Naive thymus-derived CD4-positive, alpha-beta T cell (primary cell): ENCODE measurements around the gene ANGPT4. TPM values are rescaled to one million over a fixed set of nuclear protein-coding genes. Genes with fewer than 3 reads are reported as not detected.
A peak's percentile ranks its signal among the peaks of the same experiment; 100 is the strongest.

Experiments
- ATAC-seq: fragments of 150-1000 bp; cut with Tn5 transposase; 2 replicates; pipeline ENCODE4 v1.10.0; 2021; ENCODE audit warnings: mild to moderate bottlenecking, moderate library complexity
- CTCF ChIA-PET: fragments of 350-600 bp; sonication (Branson Sonifier 250); formaldehyde crosslinking; loops from one replicate; lab custom pipeline; 2021; ENCODE audit warnings: antibody characterized with exemption; lab: Charles Lee
- POLR2A ChIA-PET: fragments of 350-600 bp; sonication (Branson Sonifier 250); formaldehyde crosslinking; loops from one replicate; lab custom pipeline; 2021; ENCODE audit warnings: antibody characterized with exemption, inconsistent platforms; lab: Charles Lee
- DNase-seq, 9 donors: peaks; one replicate each; pipeline versions ENCODE4 v3.0.0 to v3.0.0-alpha.2; 2020 to 2022; ENCODE audit warnings: mixed read lengths in 1 of 9
- H3K27ac ChIP-seq: one replicate; pipeline ENCODE4 v1.7.0; 2013; ENCODE audit warnings: mild to moderate bottlenecking, low read depth, low read length, moderate library complexity
- H3K27me3 ChIP-seq, 2 donors: one replicate each; pipeline ENCODE4 v1.7.0; 2013; ENCODE audit warnings: low read length in 2 of 2, mild to moderate bottlenecking in 2 of 2, moderate library complexity in 2 of 2; ENCODE audit not compliant: control insufficient read depth in 2 of 2, insufficient read depth in 2 of 2
- H3K36me3 ChIP-seq, 3 experiments: 1 replicate in 2 of 3; 2 replicates in 1 of 3; pipeline ENCODE4 v1.7.0; 2013; ENCODE audit warnings: low read length in 3 of 3, mild to moderate bottlenecking in 3 of 3, moderate library complexity in 1 of 3; ENCODE audit not compliant: insufficient read depth in 3 of 3, control insufficient read depth in 2 of 3
- H3K4me1 ChIP-seq, 2 donors: one replicate each; pipeline ENCODE4 v1.7.0; 2013; ENCODE audit warnings: low read length in 2 of 2, mild to moderate bottlenecking in 2 of 2, moderate library complexity in 1 of 2; ENCODE audit not compliant: control insufficient read depth in 2 of 2, insufficient read depth in 2 of 2
- H3K4me3 ChIP-seq: 2 replicates; pipeline ENCODE4 v1.7.0; 2013; ENCODE audit warnings: mild to moderate bottlenecking, low read length
- H3K9me3 ChIP-seq, 3 experiments: 1 replicate in 2 of 3; 2 replicates in 1 of 3; pipeline ENCODE4 v1.7.0; 2013; ENCODE audit warnings: low read length in 3 of 3; ENCODE audit not compliant: control insufficient read depth in 2 of 3
- H3K27ac Mint-ChIP-seq, 9 donors: one replicate each; pipeline ENCODE4 v1.8.0; 2020 to 2022; ENCODE audit warnings: mixed read lengths in 9 of 9, mild to moderate bottlenecking in 8 of 9, moderate library complexity in 5 of 9, inconsistent platforms in 2 of 9
- H3K27me3 Mint-ChIP-seq, 5 donors: one replicate each; pipeline ENCODE4 v1.8.0; 2021 to 2022; ENCODE audit warnings: mixed read lengths in 5 of 5, mild to moderate bottlenecking in 1 of 5
- H3K36me3 Mint-ChIP-seq, 5 donors: one replicate each; pipeline ENCODE4 v1.8.0; 2020 to 2022; ENCODE audit warnings: mixed read lengths in 5 of 5, mild to moderate bottlenecking in 3 of 5, inconsistent platforms in 1 of 5
- H3K4me1 Mint-ChIP-seq, 7 donors: one replicate each; pipeline ENCODE4 v1.8.0; 2020 to 2022; ENCODE audit warnings: mixed read lengths in 7 of 7, mild to moderate bottlenecking in 3 of 7, inconsistent platforms in 1 of 7
- H3K4me3 Mint-ChIP-seq, 10 donors: one replicate each; pipeline ENCODE4 v1.8.0; 2020 to 2022; ENCODE audit warnings: mild to moderate bottlenecking in 10 of 10, mixed read lengths in 10 of 10, moderate library complexity in 6 of 10, inconsistent platforms in 2 of 10
- H3K9me3 Mint-ChIP-seq, 11 donors: one replicate each; pipeline ENCODE4 v1.8.0; 2020 to 2022; ENCODE audit warnings: mixed read lengths in 11 of 11, mild to moderate bottlenecking in 4 of 11, inconsistent platforms in 1 of 11, moderate library complexity in 1 of 11
- intact Hi-C, 2 donors: fragments of 100-400 bp; cut with micrococcal nuclease; formaldehyde crosslinking; loops; one replicate each; pipeline ENCODE4 v1.15.1; 2023
- polyA plus RNA-seq, 2 donors: library from polyadenylated mRNA; unstranded; fragments of 300-500 nt; fragmentation: Illumina TruSeq; gene quantifications; one replicate each; pipeline ENCODE4 v1.2.3, GENCODE V29; 2021
- total RNA-seq, 6 experiments: library from RNA in 5 of 6; stranded (reverse) in 5 of 6; gene quantifications; 1 replicate in 5 of 6; 2 replicates in 1 of 6; pipeline ENCODE4 v1.2.3 and lab custom pipeline; 2021 to 2026

Gene ANGPT4
- total and polyA plus RNA-seq, 7 experiments from 2014 or later = not detected

DNA sequence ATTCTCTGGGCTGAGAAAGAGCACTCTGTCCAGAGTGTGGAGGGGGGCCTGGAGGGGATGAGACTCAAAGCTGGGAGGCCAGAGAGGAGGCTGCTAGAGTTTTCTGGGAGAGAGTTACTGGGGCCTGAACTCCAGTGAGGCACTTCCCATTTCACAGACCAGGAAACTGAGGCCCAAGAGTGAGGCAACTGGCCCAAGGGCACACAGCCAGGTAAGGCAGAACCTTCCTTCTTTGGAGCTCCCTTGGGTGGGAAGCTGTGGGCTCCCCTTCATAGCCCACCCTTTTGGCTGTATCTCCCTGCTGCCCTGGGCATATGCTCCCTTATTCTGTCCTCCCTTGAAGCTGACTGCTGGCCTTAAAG, 34.4 kb downstream of the ANGPT4 start:
- Mint-ChIP-seq H3K4me1 (peaks cover 0 to 15% (median 5%) of the 10 kb centered on the region in 7 donors), H3K9me3 (no peaks in the 10 kb centered on the region), H3K27me3 (peaks cover 10 to 26% (median 17%) of the 10 kb centered on the region in 5 donors), H3K27ac (peak overlapping the region in 1 of 9 donors; percentile 68), H3K4me3 (peak overlapping the region in 1 of 10 donors; percentile 60), H3K36me3 (peaks cover 0 to 1% (median 0%) of the 10 kb centered on the region in 5 donors)
- no peaks in the 10 kb centered on the region for H3K36me3 ChIP-seq
- POLR2A ChIA-PET = no interaction called here
- CTCF ChIA-PET = no interaction called here
- no peak overlapping the region for H3K4me3 ChIP-seq
- no peaks in the 10 kb centered on the region for H3K4me1 ChIP-seq
- ATAC-seq (no peak), DNase-seq (no peak)
- H3K27me3 ChIP-seq = no peaks in the 10 kb centered on the region
- intact Hi-C loops = loop anchor here in 1 of 2 donors (10.0 kb wide), 1 partner anchor 73 kb away; no protein-coding TSS in a partner anchor
- H3K9me3 ChIP-seq = no peaks in the 10 kb centered on the region
- no peak overlapping the region for H3K27ac ChIP-seq

- ChIA-PET CTCF (no interaction called here), POLR2A (no interaction called here)
- H3K9me3 Mint-ChIP-seq = no peaks in the 10 kb centered on the region
- H3K27me3 Mint-ChIP-seq = peaks cover 10 to 22% (median 17%) of the 10 kb centered on the region in 5 donors
- DNase-seq (no peak), ATAC-seq (peak; percentile 90)
- Histone ChIP-seq H3K4me1 (no peaks in the 10 kb centered on the region), H3K4me3 (no peak overlapping the region), H3K27me3 (no peaks in the 10 kb centered on the region), H3K27ac (no peak overlapping the region), H3K36me3 (no peaks in the 10 kb centered on the region), H3K9me3 (no peaks in the 10 kb centered on the region)
- H3K36me3 Mint-ChIP-seq = peaks cover 0 to 1% (median 0%) of the 10 kb centered on the region in 5 donors
- peak overlapping the region in 2 of 9 donors; percentile 31 to 68 for H3K27ac Mint-ChIP-seq
- H3K4me1 Mint-ChIP-seq = peaks cover 0 to 15% (median 5%) of the 10 kb centered on the region in 7 donors
- peak overlapping the region in 1 of 10 donors; percentile 60 for H3K4me3 Mint-ChIP-seq
- intact Hi-C loops = loop anchor here in 1 of 2 donors (10.0 kb wide), 1 partner anchor 74 kb away; no protein-coding TSS in a partner anchor
Measured at GRCh38 chr20:881051-881782, 34.9 kb downstream of the ANGPT4 start.

- ATAC-seq (no peak), DNase-seq (no peak)
- H3K27me3 ChIP-seq = no peaks in the 10 kb centered on the region
- no peaks in the 10 kb centered on the region for H3K4me1 ChIP-seq
- H3K9me3 ChIP-seq = no peaks in the 10 kb centered on the region
- peaks cover 4 to 10% (median 9%) of the 10 kb centered on the region in 5 donors for H3K27me3 Mint-ChIP-seq
- ChIA-PET CTCF (no interaction called here), POLR2A (interaction anchor here (1.6 kb wide), 1 partner anchor 48 kb away, joined by 4 read pairs; no protein-coding TSS in a partner anchor)
- H3K9me3 Mint-ChIP-seq = no peaks in the 10 kb centered on the region
- H3K4me3 Mint-ChIP-seq = no peak overlapping the region
- intact Hi-C loops = loop anchor here in 1 of 2 donors (10.0 kb wide), 1 partner anchor 75 kb away; no protein-coding TSS in a partner anchor
- no peak overlapping the region for H3K4me3 ChIP-seq
- H3K27ac Mint-ChIP-seq = no peak overlapping the region
- H3K36me3 ChIP-seq = no peaks in the 10 kb centered on the region
- H3K27ac ChIP-seq = no peak overlapping the region
- H3K4me1 Mint-ChIP-seq = peaks cover 0 to 11% (median 0%) of the 10 kb centered on the region in 7 donors
- H3K36me3 Mint-ChIP-seq = peaks cover 0 to 1% (median 0%) of the 10 kb centered on the region in 5 donors
Measured at GRCh38 chr20:879626-880025, 36.5 kb downstream of the ANGPT4 start.

DNA sequence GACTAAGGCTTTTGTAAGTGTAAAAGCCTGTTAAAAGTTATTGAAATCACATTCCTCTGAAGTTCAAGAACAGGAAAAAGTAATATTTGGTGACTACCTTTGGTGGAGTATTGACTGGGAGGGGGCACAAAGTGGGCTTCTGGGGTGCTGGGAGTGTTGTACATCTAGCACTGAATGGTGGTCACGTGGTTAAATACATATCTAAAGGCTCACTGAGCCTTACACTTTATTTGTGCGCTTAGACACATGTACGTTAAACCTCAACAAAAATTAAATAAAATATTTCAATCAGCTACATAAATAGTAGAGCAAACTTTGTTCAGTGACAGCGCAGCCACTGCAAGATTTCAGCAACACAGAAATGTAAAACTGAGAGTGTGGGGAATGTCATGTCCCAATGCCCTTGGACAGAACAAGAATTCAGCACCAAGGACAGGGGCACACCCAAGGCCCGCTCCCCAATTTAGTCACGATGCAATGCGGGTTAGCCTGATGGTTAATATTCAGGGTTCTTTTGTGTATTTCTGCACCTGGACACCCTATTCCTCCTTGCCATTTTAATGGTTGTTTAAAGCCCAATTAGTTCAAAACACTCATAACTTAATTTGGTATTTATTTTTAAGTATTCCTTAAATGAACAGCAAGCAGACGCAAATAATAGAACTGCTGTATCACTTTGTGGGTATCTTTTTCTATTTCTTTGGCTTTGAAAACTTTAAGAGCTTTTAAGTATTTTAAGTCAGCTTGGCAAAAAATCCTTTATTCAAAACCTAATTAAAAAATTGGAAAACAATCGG, 37.4 kb downstream of the ANGPT4 start:
- no peaks in the 10 kb centered on the region for H3K27me3 ChIP-seq
- intact Hi-C loops = no loop called here
- peak in 4 of 9 donors; percentile 10 to 34 (median 21) for DNase-seq
- no peak for ATAC-seq
- ChIA-PET POLR2A (interaction anchor here (1.6 kb wide), 1 partner anchor 47 kb away, joined by 4 read pairs; no protein-coding TSS in a partner anchor), CTCF (no interaction called here)
- no peaks in the 10 kb centered on the region for H3K9me3 Mint-ChIP-seq
- peaks cover 0 to 11% (median 1%) of the 10 kb centered on the region in 7 donors for H3K4me1 Mint-ChIP-seq
- no peak overlapping the region for H3K27ac ChIP-seq
- H3K9me3 ChIP-seq = no peaks in the 10 kb centered on the region
- H3K4me1 ChIP-seq = no peaks in the 10 kb centered on the region
- no peaks in the 10 kb centered on the region for H3K36me3 ChIP-seq
- no peak overlapping the region for H3K4me3 Mint-ChIP-seq
- H3K4me3 ChIP-seq = no peak overlapping the region
- peaks cover 0 to 1% (median 0%) of the 10 kb centered on the region in 5 donors for H3K36me3 Mint-ChIP-seq
- H3K27ac Mint-ChIP-seq = no peak overlapping the region
- peaks cover 0 to 4% (median 0%) of the 10 kb centered on the region in 5 donors for H3K27me3 Mint-ChIP-seq

DNA sequence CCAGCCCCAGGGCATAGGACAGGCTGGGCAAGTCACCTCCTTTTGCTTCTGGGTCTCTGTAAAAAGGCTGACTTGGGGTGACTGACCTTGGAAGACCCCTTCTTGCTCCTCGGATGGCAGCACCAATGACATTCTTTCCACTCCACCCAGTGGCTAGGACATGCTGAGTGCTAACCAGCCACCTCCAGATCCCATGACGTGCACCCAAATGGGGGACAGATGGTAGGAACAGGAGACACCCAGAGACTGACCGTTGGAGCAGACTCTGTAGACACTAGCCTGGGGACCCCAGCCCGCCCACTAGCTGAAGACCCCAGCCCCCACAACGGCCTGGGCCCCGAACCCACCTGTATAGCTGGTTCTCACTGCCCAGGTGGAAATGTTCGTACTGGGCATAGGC, 38.3 kb downstream of the ANGPT4 start:
- peaks cover 0 to 5% (median 3%) of the 10 kb centered on the region in 5 donors for H3K27me3 Mint-ChIP-seq
- intact Hi-C loops = no loop called here
- DNase-seq = no peak
- H3K4me3 Mint-ChIP-seq = no peak overlapping the region
- H3K4me1 ChIP-seq = no peaks in the 10 kb centered on the region
- no peaks in the 10 kb centered on the region for H3K9me3 ChIP-seq
- no peak overlapping the region for H3K27ac ChIP-seq
- H3K9me3 Mint-ChIP-seq = peaks cover 0 to 2% (median 0%) of the 10 kb centered on the region in 11 donors
- no peak overlapping the region for H3K4me3 ChIP-seq
- no peaks in the 10 kb centered on the region for H3K36me3 ChIP-seq
- H3K36me3 Mint-ChIP-seq = peaks cover 0 to 6% (median 0%) of the 10 kb centered on the region in 5 donors
- CTCF ChIA-PET = interaction anchor here (0.6 kb wide), 1 partner anchor 44 kb away, joined by 3 read pairs; the partner anchor contains the start of gene FAM110A
- no peak overlapping the region for H3K27ac Mint-ChIP-seq
- no peak for ATAC-seq
- POLR2A ChIA-PET = interaction anchor here (0.6 to 1.6 kb wide), 2 partner anchors 39 to 46 kb away, joined by 3 to 4 read pairs; no protein-coding TSS in a partner anchor
- H3K27me3 ChIP-seq = no peaks in the 10 kb centered on the region
- peaks cover 0 to 16% (median 7%) of the 10 kb centered on the region in 7 donors for H3K4me1 Mint-ChIP-seq

DNA sequence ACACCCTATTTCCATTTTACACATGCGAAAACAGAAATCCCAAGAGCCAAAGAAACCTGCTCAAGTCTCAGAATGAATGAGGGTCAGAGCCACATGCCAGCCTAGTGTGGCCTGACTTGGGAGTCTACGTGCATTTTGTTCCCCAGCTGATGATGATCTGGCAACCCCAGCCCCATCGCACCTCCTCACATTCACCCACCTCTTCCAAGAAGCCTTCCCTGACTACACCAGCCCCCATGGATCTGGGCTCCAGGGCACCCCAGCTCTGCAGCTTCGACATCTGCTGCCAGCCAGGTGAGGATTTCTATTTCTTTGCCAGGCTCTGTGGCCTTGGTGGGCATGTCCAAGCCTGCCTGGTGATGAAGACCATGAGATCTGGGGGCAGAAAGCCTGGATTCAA, 41.0 kb downstream of the ANGPT4 start:
- POLR2A ChIA-PET = no interaction called here
- H3K27ac Mint-ChIP-seq = no peak overlapping the region
- CTCF ChIA-PET = no interaction called here
- H3K9me3 Mint-ChIP-seq = peaks cover 0 to 2% (median 0%) of the 10 kb centered on the region in 11 donors
- Histone ChIP-seq H3K27me3 (no peaks in the 10 kb centered on the region), H3K36me3 (no peaks in the 10 kb centered on the region), H3K27ac (no peak overlapping the region), H3K9me3 (no peaks in the 10 kb centered on the region), H3K4me1 (no peaks in the 10 kb centered on the region), H3K4me3 (no peak overlapping the region)
- H3K4me1 Mint-ChIP-seq = peaks cover 0 to 7% (median 4%) of the 10 kb centered on the region in 7 donors
- H3K4me3 Mint-ChIP-seq = no peak overlapping the region
- DNase-seq (no peak), ATAC-seq (no peak)
- H3K27me3 Mint-ChIP-seq = peaks cover 0 to 5% (median 0%) of the 10 kb centered on the region in 5 donors
- intact Hi-C loops = no loop called here
- H3K36me3 Mint-ChIP-seq = peaks cover 0 to 6% (median 0%) of the 10 kb centered on the region in 5 donors
